Measurements from ENCODE around the gene CD81.
"Not testable (repeated sequence)": the region's sequence is repeated elsewhere in the genome, so short reads cannot be mapped to it uniquely, and the experiment has no call there.

The CD81 gene

GRCh38 chr11:2329551-2329950, 47.6 kb upstream of the CD81 start:
- H3K9me2 ChIP-seq (replicated peaks; ENCODE audit: low read depth, low read length) = no peaks in the 10 kb centered on the region

GRCh38 chr11:2330696-2331095, 46.4 kb upstream of the CD81 start:
- Histone ChIP-seq H3K4me3 (ENCODE audit: low read length, poor library complexity, severe bottlenecking) (no peak overlapping the region), H4K20me1 (ENCODE audit: insufficient read depth, low read length, poor library complexity, severe bottlenecking) (no peaks in the 10 kb centered on the region), H3K9me3 (ENCODE audit: insufficient read depth, low read depth, low read length) (no peaks in the 10 kb centered on the region), H3K9me2 (replicated peaks; ENCODE audit: low read depth, low read length) (no peaks in the 10 kb centered on the region), H3K79me2 (ENCODE audit: insufficient read depth, low read length) (no peaks in the 10 kb centered on the region), H3K27me3 (ENCODE audit: insufficient read depth, low read length, poor library complexity, severe bottlenecking) (no peaks in the 10 kb centered on the region), H2AFZ (ENCODE audit: low read length) (no peak overlapping the region), H3F3A (ENCODE audit: low read depth) (no peaks in the 10 kb centered on the region), H3K4me2 (ENCODE audit: low read depth, low read length, poor library complexity, severe bottlenecking) (no peak overlapping the region), H3K4me1 (ENCODE audit: insufficient read depth, low read length, poor library complexity, severe bottlenecking) (no peaks in the 10 kb centered on the region), H3K9ac (ENCODE audit: low read depth, low read length, poor library complexity, severe bottlenecking) (no peak overlapping the region), H3K36me3 (ENCODE audit: insufficient read depth, low read length) (no peaks in the 10 kb centered on the region)
- no peak for TF ChIP-seq EZH2phosphoT487 (IDR thresholded peaks at IDR 0.05; ENCODE audit: borderline replicate concordance)
- no peak for TF ChIP-seq CTCF (conservative IDR thresholded peaks at IDR 0.05; ENCODE audit: low read length)

More at GRCh38 chr11:2329551-2329950, 47.6 kb upstream of the CD81 start:
- TF ChIP-seq CTCF (conservative IDR thresholded peaks at IDR 0.05; ENCODE audit: low read length) (no peak), EZH2phosphoT487 (IDR thresholded peaks at IDR 0.05; ENCODE audit: borderline replicate concordance) (no peak)
- Histone ChIP-seq H3F3A (ENCODE audit: low read depth) (no peaks in the 10 kb centered on the region), H3K4me3 (ENCODE audit: low read length, poor library complexity, severe bottlenecking) (no peak overlapping the region), H3K36me3 (ENCODE audit: insufficient read depth, low read length) (no peaks in the 10 kb centered on the region), H3K4me2 (ENCODE audit: low read depth, low read length, poor library complexity, severe bottlenecking) (no peak overlapping the region), H3K9me3 (ENCODE audit: insufficient read depth, low read depth, low read length) (no peaks in the 10 kb centered on the region), H3K27me3 (ENCODE audit: insufficient read depth, low read length, poor library complexity, severe bottlenecking) (no peaks in the 10 kb centered on the region), H3K79me2 (ENCODE audit: insufficient read depth, low read length) (no peaks in the 10 kb centered on the region), H3K4me1 (ENCODE audit: insufficient read depth, low read length, poor library complexity, severe bottlenecking) (no peaks in the 10 kb centered on the region), H3K9ac (ENCODE audit: low read depth, low read length, poor library complexity, severe bottlenecking) (no peak overlapping the region), H4K20me1 (ENCODE audit: insufficient read depth, low read length, poor library complexity, severe bottlenecking) (no peaks in the 10 kb centered on the region), H2AFZ (ENCODE audit: low read length) (no peak overlapping the region)

GRCh38 chr11:2331404-2331803, 45.7 kb upstream of the CD81 start:
- Histone ChIP-seq H2AFZ (ENCODE audit: low read length) (no peak overlapping the region), H3K9me3 (ENCODE audit: insufficient read depth, low read depth, low read length) (no peaks in the 10 kb centered on the region), H4K20me1 (ENCODE audit: insufficient read depth, low read length, poor library complexity, severe bottlenecking) (no peaks in the 10 kb centered on the region), H3K9me2 (replicated peaks; ENCODE audit: low read depth, low read length) (no peaks in the 10 kb centered on the region), H3K79me2 (ENCODE audit: insufficient read depth, low read length) (no peaks in the 10 kb centered on the region), H3K36me3 (ENCODE audit: insufficient read depth, low read length) (no peaks in the 10 kb centered on the region), H3K4me3 (ENCODE audit: low read length, poor library complexity, severe bottlenecking) (no peak overlapping the region), H3K4me2 (ENCODE audit: low read depth, low read length, poor library complexity, severe bottlenecking) (no peak overlapping the region), H3K27me3 (ENCODE audit: insufficient read depth, low read length, poor library complexity, severe bottlenecking) (no peaks in the 10 kb centered on the region), H3K9ac (ENCODE audit: low read depth, low read length, poor library complexity, severe bottlenecking) (no peak overlapping the region), H3K4me1 (ENCODE audit: insufficient read depth, low read length, poor library complexity, severe bottlenecking) (no peaks in the 10 kb centered on the region), H3F3A (ENCODE audit: low read depth) (no peaks in the 10 kb centered on the region)
- TF ChIP-seq CTCF (conservative IDR thresholded peaks at IDR 0.05; ENCODE audit: low read length) = no peak
- TF ChIP-seq EZH2phosphoT487 (IDR thresholded peaks at IDR 0.05; ENCODE audit: borderline replicate concordance) = no peak

- not testable (repeated sequence) for H3K36me3 ChIP-seq (ENCODE audit: insufficient read depth, low read length); H3K9me3 ChIP-seq (ENCODE audit: insufficient read depth, low read depth, low read length); H2AFZ ChIP-seq (ENCODE audit: low read length); H3K9ac ChIP-seq (ENCODE audit: low read depth, low read length, poor library complexity, severe bottlenecking); H4K20me1 ChIP-seq (ENCODE audit: insufficient read depth, low read length, poor library complexity, severe bottlenecking); H3K4me2 ChIP-seq (ENCODE audit: low read depth, low read length, poor library complexity, severe bottlenecking); H3K27me3 ChIP-seq (ENCODE audit: insufficient read depth, low read length, poor library complexity, severe bottlenecking); H3F3A ChIP-seq (ENCODE audit: low read depth); H3K79me2 ChIP-seq (ENCODE audit: insufficient read depth, low read length); H3K9me2 ChIP-seq (replicated peaks; ENCODE audit: low read depth, low read length); H3K4me1 ChIP-seq (ENCODE audit: insufficient read depth, low read length, poor library complexity, severe bottlenecking); H3K4me3 ChIP-seq (ENCODE audit: low read length, poor library complexity, severe bottlenecking)
These were observed 44.5 kb upstream of the CD81 start for GRCh38 chr11:2332569-2332968.

GRCh38 chr11:2333486-2334205, 43.5 kb upstream of the CD81 start:
- H3K9me2 ChIP-seq (replicated peaks; ENCODE audit: low read depth, low read length); H3F3A ChIP-seq (ENCODE audit: low read depth); H3K9ac ChIP-seq (ENCODE audit: low read depth, low read length, poor library complexity, severe bottlenecking); H3K9me3 ChIP-seq (ENCODE audit: insufficient read depth, low read depth, low read length); H3K27me3 ChIP-seq (ENCODE audit: insufficient read depth, low read length, poor library complexity, severe bottlenecking); H3K4me2 ChIP-seq (ENCODE audit: low read depth, low read length, poor library complexity, severe bottlenecking); H3K79me2 ChIP-seq (ENCODE audit: insufficient read depth, low read length); H4K20me1 ChIP-seq (ENCODE audit: insufficient read depth, low read length, poor library complexity, severe bottlenecking); H3K36me3 ChIP-seq (ENCODE audit: insufficient read depth, low read length); H3K4me3 ChIP-seq (ENCODE audit: low read length, poor library complexity, severe bottlenecking); H3K4me1 ChIP-seq (ENCODE audit: insufficient read depth, low read length, poor library complexity, severe bottlenecking); H2AFZ ChIP-seq (ENCODE audit: low read length): not testable (repeated sequence)

All from Loucy (cell line).